GM12878 (cell line): ENCODE measurements around the gene PTGFRN. TPM values are rescaled to one million over a fixed set of nuclear protein-coding genes. Genes with fewer than 3 reads are reported as not detected.

Source experiments
- ATAC-seq: fragments of 200-7000 bp; cut with Tn5 transposase; 3 replicates; pipeline ENCODE4 v1.9.1; 2020; ENCODE audit warnings: mild to moderate bottlenecking, moderate library complexity
- BruUV-seq: library from RNA; stranded (reverse); fragments of 400-500 nt; replicated peaks from 2 replicates; lab custom pipeline; 2021; lab: Mats Ljungman, UMichigan
- CTCF ChIA-PET: fragments of 300-600 bp; sonication (Branson Sonifier 250); formaldehyde crosslinking; extraction: SDS; loops from one replicate; lab custom pipeline; 2021; ENCODE audit warnings: inconsistent platforms; lab: Yijun Ruan, JAX
- POLR2A ChIA-PET: fragments of 350-600 bp; formaldehyde crosslinking; extraction: SDS; loops from one replicate; lab custom pipeline; 2021; ENCODE audit warnings: inconsistent platforms; lab: Charles Lee
- RAD21 ChIA-PET: fragments of 300-600 bp; sonication (Branson Sonifier 250); formaldehyde crosslinking; loops from one replicate; lab custom pipeline; 2023; ENCODE audit warnings: antibody characterized with exemption; ENCODE audit not compliant: unreplicated experiment; lab: Charles Lee
- SMC1A ChIA-PET: fragments of 300-600 bp; sonication (Branson Sonifier 250); formaldehyde crosslinking; loops from one replicate; lab custom pipeline; 2023; ENCODE audit not compliant: unreplicated experiment, uncharacterized antibody; lab: Charles Lee
- DNase-seq: peaks from one replicate; pipeline ENCODE4 v3.0.0-alpha.2; 2011; ENCODE audit warnings: low read depth, low spot score
- FAIRE-seq: peaks from 3 replicates; lab custom pipeline; 2011; peaks lifted over from hg19 to GRCh38; lab: Jason Lieb, UNC
- H2AFZ ChIP-seq: 2 replicates; pipeline ENCODE4 v1.6.0; 2011; ENCODE audit warnings: low read depth, low read length, control low read depth; ENCODE audit not compliant: control insufficient read depth
- H3K27ac ChIP-seq: 2 replicates; pipeline ENCODE4 v1.5.1; 2011; ENCODE audit warnings: control low read depth; ENCODE audit not compliant: control insufficient read depth, insufficient read depth
- H3K27me3 ChIP-seq, 2 experiments: replicated peaks in 1 of 2; 2 replicates each; pipeline versions ENCODE4 v1.6.0 to v1.6.1; 2011; ENCODE audit warnings: low read length in 1 of 2; ENCODE audit not compliant: control insufficient read depth in 2 of 2, insufficient read depth in 2 of 2
- H3K36me3 ChIP-seq, 2 experiments: 2 replicates each; pipeline ENCODE4 v1.5.1; 2011; ENCODE audit warnings: low read length in 1 of 2; ENCODE audit not compliant: control insufficient read depth in 2 of 2, insufficient read depth in 2 of 2
- H3K4me1 ChIP-seq: 2 replicates; pipeline ENCODE4 v1.6.1; 2011; ENCODE audit warnings: mild to moderate bottlenecking, low read length, moderate library complexity, mixed read lengths; ENCODE audit not compliant: control insufficient read depth, insufficient read depth
- H3K4me2 ChIP-seq: 2 replicates; pipeline ENCODE4 v1.6.0; 2011; ENCODE audit warnings: control low read depth; ENCODE audit not compliant: control insufficient read depth, insufficient read depth
- H3K4me3 ChIP-seq: fragments of 200-600 bp; sonication (generic); 2 replicates; pipeline ENCODE4 v1.5.1; 2016
- H3K79me2 ChIP-seq: 2 replicates; pipeline ENCODE4 v1.6.0; 2011; ENCODE audit warnings: low read length; ENCODE audit not compliant: control insufficient read depth, insufficient read depth
- H3K9ac ChIP-seq: 2 replicates; pipeline ENCODE4 v1.8.0; 2011; ENCODE audit warnings: low read length, control low read depth, mixed read lengths; ENCODE audit not compliant: control insufficient read depth, insufficient read depth
- H3K9me3 ChIP-seq: replicated peaks from 3 replicates; pipeline ENCODE4 v1.5.1; 2011; ENCODE audit warnings: mild to moderate bottlenecking, low read length; ENCODE audit not compliant: control insufficient read depth, insufficient read depth
- H4K20me1 ChIP-seq: 2 replicates; pipeline ENCODE4 v1.6.0; 2011; ENCODE audit not compliant: control insufficient read depth, insufficient read depth
- CEBPB ChIP-seq, 2 experiments: fragments of 150-350 bp in 1 of 2; IDR thresholded peaks; 2 replicates each; pipeline ENCODE4 v1.6.1; 2012 to 2014; ENCODE audit warnings: low read depth in 2 of 2, low read length in 2 of 2, borderline replicate concordance in 1 of 2, inconsistent platforms in 1 of 2
- RBBP5 ChIP-seq: fragments of 200-600 bp; sonication (generic); conservative IDR thresholded peaks from 2 replicates; pipeline ENCODE4 v1.6.1; 2016
- RUNX3 ChIP-seq: IDR thresholded peaks from 2 replicates; pipeline ENCODE4 v1.6.1; 2012; ENCODE audit warnings: low read length, inconsistent platforms
- WGBS: methylation state at CpG from one replicate; pipeline ENCODE4 v1.1.6; 2016; ENCODE audit warnings: low lambda C conversion rate; ENCODE audit not compliant: insufficient replicate concordance, insufficient coverage; ENCODE audit errors: missing lambda C conversion rate; 5-methylcytosine and 5-hydroxymethylcytosine counted together
- in situ Hi-C: fragments of 300-500 bp; cut with MboI; formaldehyde crosslinking; loops from 9 replicates; pipeline ENCODE4 v1.14.3; 2018; ENCODE audit warnings: mixed read lengths
- intact Hi-C: fragments of 100-400 bp; cut with micrococcal nuclease; formaldehyde crosslinking; loops from one replicate; pipeline ENCODE4 v1.14.2; 2022; ENCODE audit not compliant: unreplicated experiment
- polyA plus RNA-seq, 11 experiments: library from polyadenylated mRNA; depleted of rRNA in 4 of 11; unstranded in 6 of 11; stranded (reverse) in 5 of 11; fragments of >200 nt; fragmentation: Nextera tagmentation in 4 of 11; fragmentation: Illumina TruSeq in 1 of 11; extraction: Ambion mirVana in 4 of 11; extraction: Trizol in 1 of 11; gene quantifications; 1 replicate in 1 of 11; 2 replicates in 10 of 11; pipeline versions ENCODE4 v1.2.1 to v1.2.3, GENCODE V29; 2011 to 2016; ENCODE audit warnings: inconsistent platforms in 2 of 11, missing spikeins in 2 of 11, low read depth in 1 of 11
- total RNA-seq, 4 experiments: library from RNA; depleted of rRNA in 3 of 4; stranded (reverse); fragments of >200 nt in 3 of 4; fragmentation: Illumina TruSeq in 1 of 4; extraction: Trizol in 1 of 4; gene quantifications; 2 replicates each; pipeline versions ENCODE4 v1.2.1 to v1.2.3, GENCODE V29; 2013 to 2021
- TF ChIP-seq, protein P1 (sequence below): fragments of 450-650 bp; IDR thresholded peaks from 2 replicates; pipeline ENCODE4 v1.6.1; 2017; ENCODE audit warnings: antibody characterized with exemption, mild to moderate bottlenecking, moderate library complexity
- TF ChIP-seq, protein P2 (sequence below): fragments of 150-350 bp; IDR thresholded peaks from 2 replicates; pipeline ENCODE4 v1.6.1; 2014; ENCODE audit warnings: mild to moderate bottlenecking, low read depth, low read length

PTGFRN gene
- total and polyA plus RNA-seq, 10 of the 15 experiments (the other 5 are each of a cell fraction or from before 2014, with no cell fraction given): 2.7 to 8.3 (median 5.1) TPM

DNA sequence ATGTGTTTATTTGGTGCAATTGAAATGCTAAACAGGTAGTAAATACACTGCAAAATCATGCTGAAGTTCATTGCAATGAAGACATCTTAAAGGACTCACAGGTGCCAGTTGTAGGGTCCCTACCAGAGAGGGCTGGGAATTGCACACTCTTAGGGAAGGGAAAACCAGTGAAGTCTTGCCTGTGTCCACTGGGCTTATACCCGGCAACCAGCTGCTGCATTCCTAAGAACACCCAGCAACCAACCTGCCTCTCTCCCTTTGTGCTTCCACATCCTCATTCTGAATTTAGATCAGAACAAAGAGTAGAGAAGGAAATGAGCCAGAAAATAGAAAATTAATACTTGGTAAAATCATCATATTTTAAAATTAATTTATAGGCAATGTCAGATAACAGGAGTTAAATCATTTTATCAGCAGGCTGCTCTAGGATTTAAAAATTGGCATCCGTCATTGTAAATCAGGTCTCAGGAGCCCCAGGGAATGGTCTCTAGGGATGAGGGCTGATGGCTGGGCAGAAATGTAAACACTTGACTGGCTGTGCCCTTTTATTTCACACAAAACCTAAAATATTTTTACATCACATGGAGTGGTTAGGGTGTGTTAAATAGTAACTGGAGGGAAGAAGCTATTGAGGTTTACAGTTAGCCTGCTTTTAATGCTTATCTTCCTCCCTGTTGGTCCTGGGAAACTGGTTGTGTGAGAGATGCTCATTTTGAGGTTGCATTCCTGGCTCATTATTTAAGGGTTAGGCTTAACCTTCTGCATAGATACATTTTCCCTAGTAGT lies 31.3 kb downstream of the PTGFRN start:
- ChIA-PET POLR2A (interaction anchor here (0.6 kb wide), 1 partner anchor 40 kb away, joined by 3 read pairs; no protein-coding TSS in a partner anchor), CTCF (interaction anchor here (0.7 kb wide), 1 partner anchor 367 kb away, joined by 4 read pairs; no protein-coding TSS in a partner anchor)
- 73% methylated on average over 2 of the region's 2 CpGs for WGBS

More for the DNA sequence above, 31.3 kb downstream of the PTGFRN start:
- in situ Hi-C loops (no loop called here), intact Hi-C loops (no loop called here)
- SMC1A ChIA-PET: interaction anchor here (0.6 to 2.1 kb wide), 6 partner anchors 10 to 264 kb away, joined by 3 to 6 read pairs (median 3); no protein-coding TSS in a partner anchor
- Histone ChIP-seq H3K9ac (no peak overlapping the region), H3K79me2 (no peaks in the 10 kb centered on the region), H3K9me3 (no peaks in the 10 kb centered on the region), H3K4me3 (no peak overlapping the region), H3K36me3 (no peaks in the 10 kb centered on the region; a peak in 1 of 4 replicates), H3K27ac (no peak overlapping the region), H3K4me2 (no peak overlapping the region), H4K20me1 (no peaks in the 10 kb centered on the region), H2AFZ (no peak overlapping the region), H3K4me1 (no peaks in the 10 kb centered on the region), H3K27me3 (no peaks in the 10 kb centered on the region; a peak in 1 of 4 replicates)
- no TSS peak for BruUV-seq
- RAD21 ChIA-PET: interaction anchor here (0.8 kb wide), 1 partner anchor 15 kb away, joined by 3 read pairs; no protein-coding TSS in a partner anchor
- ATAC-seq: no peak
- no peak for FAIRE-seq
- TF ChIP-seq RUNX3: no peak
- TF ChIP-seq RBBP5: no peak
- no peak for TF ChIP-seq CEBPB (IDR thresholded peaks at IDR 0.05; ENCODE audit: borderline replicate concordance in 1 of 2, low read depth in 2 of 2, low read length in 2 of 2)
- TF ChIP-seq, protein P1, sequence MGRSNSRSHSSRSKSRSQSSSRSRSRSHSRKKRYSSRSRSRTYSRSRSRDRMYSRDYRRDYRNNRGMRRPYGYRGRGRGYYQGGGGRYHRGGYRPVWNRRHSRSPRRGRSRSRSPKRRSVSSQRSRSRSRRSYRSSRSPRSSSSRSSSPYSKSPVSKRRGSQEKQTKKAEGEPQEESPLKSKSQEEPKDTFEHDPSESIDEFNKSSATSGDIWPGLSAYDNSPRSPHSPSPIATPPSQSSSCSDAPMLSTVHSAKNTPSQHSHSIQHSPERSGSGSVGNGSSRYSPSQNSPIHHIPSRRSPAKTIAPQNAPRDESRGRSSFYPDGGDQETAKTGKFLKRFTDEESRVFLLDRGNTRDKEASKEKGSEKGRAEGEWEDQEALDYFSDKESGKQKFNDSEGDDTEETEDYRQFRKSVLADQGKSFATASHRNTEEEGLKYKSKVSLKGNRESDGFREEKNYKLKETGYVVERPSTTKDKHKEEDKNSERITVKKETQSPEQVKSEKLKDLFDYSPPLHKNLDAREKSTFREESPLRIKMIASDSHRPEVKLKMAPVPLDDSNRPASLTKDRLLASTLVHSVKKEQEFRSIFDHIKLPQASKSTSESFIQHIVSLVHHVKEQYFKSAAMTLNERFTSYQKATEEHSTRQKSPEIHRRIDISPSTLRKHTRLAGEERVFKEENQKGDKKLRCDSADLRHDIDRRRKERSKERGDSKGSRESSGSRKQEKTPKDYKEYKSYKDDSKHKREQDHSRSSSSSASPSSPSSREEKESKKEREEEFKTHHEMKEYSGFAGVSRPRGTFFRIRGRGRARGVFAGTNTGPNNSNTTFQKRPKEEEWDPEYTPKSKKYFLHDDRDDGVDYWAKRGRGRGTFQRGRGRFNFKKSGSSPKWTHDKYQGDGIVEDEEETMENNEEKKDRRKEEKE: no peak
- TF ChIP-seq, protein P2, sequence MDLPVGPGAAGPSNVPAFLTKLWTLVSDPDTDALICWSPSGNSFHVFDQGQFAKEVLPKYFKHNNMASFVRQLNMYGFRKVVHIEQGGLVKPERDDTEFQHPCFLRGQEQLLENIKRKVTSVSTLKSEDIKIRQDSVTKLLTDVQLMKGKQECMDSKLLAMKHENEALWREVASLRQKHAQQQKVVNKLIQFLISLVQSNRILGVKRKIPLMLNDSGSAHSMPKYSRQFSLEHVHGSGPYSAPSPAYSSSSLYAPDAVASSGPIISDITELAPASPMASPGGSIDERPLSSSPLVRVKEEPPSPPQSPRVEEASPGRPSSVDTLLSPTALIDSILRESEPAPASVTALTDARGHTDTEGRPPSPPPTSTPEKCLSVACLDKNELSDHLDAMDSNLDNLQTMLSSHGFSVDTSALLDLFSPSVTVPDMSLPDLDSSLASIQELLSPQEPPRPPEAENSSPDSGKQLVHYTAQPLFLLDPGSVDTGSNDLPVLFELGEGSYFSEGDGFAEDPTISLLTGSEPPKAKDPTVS: no peak
- no peak for DNase-seq
